Psoas muscle (tissue), 8 donors: ENCODE results near the gene PBX1. TPM values are rescaled to one million over a fixed set of nuclear protein-coding genes. Genes with fewer than 3 reads are reported as not detected.

Experiments used
- ATAC-seq, 4 donors: fragments of 200-7000 bp; cut with Tn5 transposase; one replicate each; pipeline ENCODE4 v1.9.1; 2020; ENCODE audit warnings: moderate library complexity in 3 of 4, mild to moderate bottlenecking in 2 of 4
- DNase-seq, 2 donors: peaks; one replicate each; pipeline ENCODE4 v3.0.0-alpha.2; 2020
- H3K27ac ChIP-seq: fragments of 200-600 bp; one replicate; pipeline ENCODE4 v1.8.0; 2022
- H3K27me3 ChIP-seq, 3 donors: fragments of 200-600 bp in 1 of 3; one replicate each; pipeline versions ENCODE4 v1.6.1 to v1.8.0; 2013 to 2022; ENCODE audit warnings: low read length in 2 of 3, mild to moderate bottlenecking in 2 of 3, moderate library complexity in 1 of 3; ENCODE audit not compliant: insufficient read depth in 3 of 3
- H3K36me3 ChIP-seq, 2 donors: fragments of 200-600 bp in 1 of 2; one replicate each; pipeline versions ENCODE4 v1.6.1 to v1.8.0; 2013 to 2022; ENCODE audit warnings: low read depth in 1 of 2, mild to moderate bottlenecking in 1 of 2, moderate library complexity in 1 of 2; ENCODE audit not compliant: insufficient read depth in 1 of 2
- H3K4me1 ChIP-seq: fragments of 200-600 bp; one replicate; pipeline ENCODE4 v1.8.0; 2022
- H3K4me3 ChIP-seq: fragments of 200-600 bp; one replicate; pipeline ENCODE4 v1.8.0; 2022; ENCODE audit warnings: mild to moderate bottlenecking
- H3K9me3 ChIP-seq: fragments of 200-600 bp; one replicate; pipeline ENCODE4 v1.8.0; 2022
- CTCF ChIP-seq: fragments of 200-600 bp; IDR thresholded peaks from one replicate; pipeline ENCODE4 v1.8.0; 2022; ENCODE audit warnings: antibody characterized with exemption
- WGBS, 3 donors: extraction: QIAGEN DNeasy Blood & Tissue Kit; methylation state at CpG; one replicate each; pipeline versions ENCODE4 v1.1.6 to v1.1.7; 2013; 5-methylcytosine and 5-hydroxymethylcytosine counted together
- intact Hi-C, 2 donors: fragments of 100-400 bp; cut with DNase I; formaldehyde crosslinking; loops; one replicate each; pipeline versions ENCODE4 v1.11.0 to v1.14.2; 2022
- polyA plus RNA-seq, 3 donors: library from polyadenylated mRNA; stranded (reverse); fragments of 200-250 nt; gene quantifications; one replicate each; pipeline ENCODE4 v1.2.3, GENCODE V29; 2013
- total RNA-seq, 4 donors: library from RNA; stranded (reverse); fragmentation: NEBNext Ultra II Directional in 2 of 4; extraction: Animal tissue kit (Norgen Biotek cat#: 25700) in 2 of 4; gene quantifications; one replicate each; pipeline versions ENCODE4 v1.2.1 to v1.2.4, GENCODE V29; 2021 to 2023
- donor health status: healthy with polysubstance abuse.
- donor health status: DM: no; HTN: no; CAD: no; lungs with moderate emphysema.
- donor health status: Bipolar disorder and iron deficiency.
- donor health status: healthy.
- donor health status: DM: yes; HTN: yes; CAD: no.
- donor health status: DM: no; HTN: no; CAD: no.
- donor health status: DM: no; HTN: no; CAD: no.
- donor health status: DM: yes; HTN: yes; CAD: no.

Gene PBX1
- total and polyA plus RNA-seq, 7 donors, result 10.6 to 69.9 (median 59.3) TPM

DNA sequence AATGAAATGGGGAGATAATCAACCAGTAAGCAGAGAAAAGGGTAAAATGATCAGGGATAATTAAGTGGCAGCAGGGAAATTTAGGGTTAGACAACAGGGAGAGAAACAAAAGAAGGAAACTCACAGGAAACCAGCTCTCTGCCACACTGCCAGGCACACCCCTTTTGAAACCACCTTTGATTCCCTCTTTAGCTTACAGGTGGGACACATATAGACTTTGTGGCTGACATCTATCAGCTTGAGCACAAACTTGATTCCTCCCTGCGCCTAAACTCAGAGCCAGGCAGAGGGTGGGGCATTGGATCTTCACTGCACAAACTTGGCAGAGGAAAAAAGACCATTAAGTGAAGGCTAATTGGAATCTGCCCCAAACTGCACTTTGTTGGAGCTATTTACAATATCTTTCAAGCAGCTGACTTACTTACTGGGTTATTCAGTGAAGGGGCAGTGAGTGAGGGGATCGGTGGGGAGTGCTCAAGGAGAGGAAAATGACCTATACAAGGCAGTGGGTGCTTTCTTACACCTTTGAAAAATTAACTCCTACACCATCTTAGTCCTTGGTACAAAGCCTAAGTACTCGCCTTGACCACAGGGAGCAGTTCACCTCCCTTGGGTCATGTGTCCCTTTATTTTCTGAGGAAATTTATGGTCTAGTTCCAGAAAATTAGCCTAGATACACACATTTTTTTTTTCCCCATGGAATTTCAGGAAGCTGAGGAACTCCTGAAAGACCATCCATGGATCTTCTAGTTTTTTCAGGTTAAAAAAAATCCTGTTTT, 60.2 kb downstream of the PBX1 start:
- DNase-seq, result no peak
- 44 to 52% (median 51%) methylated on average over 3 of the region's 3 CpGs for WGBS, 3 donors
- peaks cover 63% of the 10 kb centered on the region for H3K4me1 ChIP-seq

GRCh38 chr1:164622068-164622845, 63.3 kb downstream of the PBX1 start:
- WGBS, 3 donors, result 23 to 32% (median 31%) methylated on average over 8 of the region's 8 CpGs
- no peaks in the 10 kb centered on the region for H3K27me3 ChIP-seq
- peaks cover 0 to 8% of the 10 kb centered on the region in 2 donors for H3K36me3 ChIP-seq
- no peaks in the 10 kb centered on the region for H3K9me3 ChIP-seq
- DNase-seq (no peak), ATAC-seq (peak; percentile 81 to 91 (median 86))
- intact Hi-C loops, result no loop called here
- peaks cover 56% of the 10 kb centered on the region for H3K4me1 ChIP-seq
- peak overlapping the region; percentile 28 for H3K4me3 ChIP-seq
- H3K27ac ChIP-seq, result peak overlapping the region; percentile 86
- TF ChIP-seq CTCF, result no peak

More for the DNA sequence above, 60.2 kb downstream of the PBX1 start:
- intact Hi-C loops, result loop anchor here (5.0 kb wide), 2 partner anchors 57 to 532 kb away; no protein-coding TSS in a partner anchor
- H3K27me3 ChIP-seq, result no peaks in the 10 kb centered on the region
- H3K36me3 ChIP-seq, result no peaks in the 10 kb centered on the region
- H3K4me3 ChIP-seq, result no peak overlapping the region
- TF ChIP-seq CTCF, result no peak
- H3K27ac ChIP-seq, result peak overlapping the region; percentile 86
- H3K9me3 ChIP-seq, result no peaks in the 10 kb centered on the region
- ATAC-seq, result no peak

GRCh38 chr1:164623805-164624204, 64.8 kb downstream of the PBX1 start:
- Histone ChIP-seq H3K27ac (peak overlapping the region; percentile 86), H3K4me1 (peaks cover 47% of the 10 kb centered on the region), H3K27me3 (no peaks in the 10 kb centered on the region), H3K36me3 (peaks cover 0 to 8% of the 10 kb centered on the region in 2 donors), H3K9me3 (no peaks in the 10 kb centered on the region), H3K4me3 (no peak overlapping the region)
- intact Hi-C loops, result no loop called here
- 71 to 96% (median 84%) methylated on average over 1 of the region's 1 CpG for WGBS, 3 donors
- no peak for DNase-seq
- no peak for ATAC-seq
- no peak for TF ChIP-seq CTCF

GRCh38 chr1:164624400-164624799, 65.4 kb downstream of the PBX1 start:
- H3K27ac ChIP-seq, result no peak overlapping the region
- intact Hi-C loops, result no loop called here
- TF ChIP-seq CTCF, result no peak

More at GRCh38 chr1:164624400-164624799, 65.4 kb downstream of the PBX1 start:
- no peaks in the 10 kb centered on the region for H3K9me3 ChIP-seq
- no peak for ATAC-seq
- no peak overlapping the region for H3K4me3 ChIP-seq
- no peak for DNase-seq
- H3K27me3 ChIP-seq, result no peaks in the 10 kb centered on the region
- peaks cover 43% of the 10 kb centered on the region for H3K4me1 ChIP-seq
- 84 to 89% (median 85%) methylated on average over 1 of the region's 1 CpG for WGBS, 3 donors
- peaks cover 0 to 8% of the 10 kb centered on the region in 2 donors for H3K36me3 ChIP-seq
